HL-60 (cell line): ENCODE results near the gene HMCN2.

Experiments used
- GABPA ChIP-seq: IDR thresholded peaks from 2 replicates; pipeline ENCODE4 v1.6.1; 2012; ENCODE audit warnings: low read depth
- POLR2AphosphoS5 ChIP-seq: IDR thresholded peaks from 2 replicates; pipeline ENCODE4 v1.6.1; 2012; ENCODE audit warnings: low read depth
- TF ChIP-seq, protein P1 (sequence below): IDR thresholded peaks from one replicate; pipeline ENCODE4 v1.5.1; 2011; ENCODE audit warnings: low read length, control low read depth, inconsistent platforms; ENCODE audit not compliant: insufficient read depth

DNA sequence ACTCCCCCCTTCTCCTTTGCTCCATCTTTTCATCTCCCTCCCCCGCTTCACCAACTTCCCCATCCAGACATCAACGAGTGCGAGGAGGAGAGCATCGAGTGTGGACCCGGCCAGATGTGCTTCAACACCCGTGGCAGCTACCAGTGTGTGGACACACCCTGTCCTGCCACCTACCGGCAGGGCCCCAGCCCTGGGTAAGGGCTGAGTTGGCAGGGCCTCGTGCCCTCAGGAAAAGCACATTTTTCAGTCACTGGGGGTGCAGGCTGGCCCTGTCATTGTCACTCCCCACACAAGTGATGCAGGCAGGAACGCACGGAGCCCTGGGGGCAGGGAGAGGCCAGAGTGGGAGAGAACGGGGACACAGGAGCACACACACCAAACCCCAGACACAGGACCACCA is 166.8 kb downstream of the HMCN2 start:
- TF ChIP-seq, protein P1, sequence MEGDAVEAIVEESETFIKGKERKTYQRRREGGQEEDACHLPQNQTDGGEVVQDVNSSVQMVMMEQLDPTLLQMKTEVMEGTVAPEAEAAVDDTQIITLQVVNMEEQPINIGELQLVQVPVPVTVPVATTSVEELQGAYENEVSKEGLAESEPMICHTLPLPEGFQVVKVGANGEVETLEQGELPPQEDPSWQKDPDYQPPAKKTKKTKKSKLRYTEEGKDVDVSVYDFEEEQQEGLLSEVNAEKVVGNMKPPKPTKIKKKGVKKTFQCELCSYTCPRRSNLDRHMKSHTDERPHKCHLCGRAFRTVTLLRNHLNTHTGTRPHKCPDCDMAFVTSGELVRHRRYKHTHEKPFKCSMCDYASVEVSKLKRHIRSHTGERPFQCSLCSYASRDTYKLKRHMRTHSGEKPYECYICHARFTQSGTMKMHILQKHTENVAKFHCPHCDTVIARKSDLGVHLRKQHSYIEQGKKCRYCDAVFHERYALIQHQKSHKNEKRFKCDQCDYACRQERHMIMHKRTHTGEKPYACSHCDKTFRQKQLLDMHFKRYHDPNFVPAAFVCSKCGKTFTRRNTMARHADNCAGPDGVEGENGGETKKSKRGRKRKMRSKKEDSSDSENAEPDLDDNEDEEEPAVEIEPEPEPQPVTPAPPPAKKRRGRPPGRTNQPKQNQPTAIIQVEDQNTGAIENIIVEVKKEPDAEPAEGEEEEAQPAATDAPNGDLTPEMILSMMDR: no peak
- TF ChIP-seq POLR2AphosphoS5: no peak
- no peak for TF ChIP-seq GABPA
